Right lobe of liver (tissue), 6 donors: ENCODE data around the gene GMDS. TPM values are rescaled to one million over a fixed set of nuclear protein-coding genes. Genes with fewer than 3 reads are reported as not detected.

Experiments
- ATAC-seq, 4 donors: fragments of 200-7000 bp; cut with Tn5 transposase; one replicate each; pipeline ENCODE4 v1.9.1; 2020; ENCODE audit warnings: mild to moderate bottlenecking in 4 of 4, moderate library complexity in 4 of 4
- DNase-seq, 3 donors: peaks; one replicate each; pipeline ENCODE4 v3.0.0-alpha.2; 2020
- H3K27ac ChIP-seq, 3 donors: fragments of 200-600 bp; one replicate each; pipeline ENCODE4 v1.8.0; 2022
- H3K27me3 ChIP-seq, 2 donors: fragments of 200-600 bp; one replicate each; pipeline ENCODE4 v1.8.0; 2022
- H3K36me3 ChIP-seq, 4 donors: fragments of 200-600 bp; sonication (generic) in 1 of 4; one replicate each; pipeline versions ENCODE4 v1.5.1 to v1.8.0; 2017 to 2022; ENCODE audit warnings: control low read depth in 1 of 4
- H3K4me1 ChIP-seq, 4 donors: fragments of 200-600 bp; sonication (generic) in 1 of 4; one replicate each; pipeline versions ENCODE4 v1.5.1 to v1.8.0; 2017 to 2022; ENCODE audit warnings: control low read depth in 1 of 4
- H3K4me3 ChIP-seq, 3 donors: fragments of 200-600 bp; one replicate each; pipeline ENCODE4 v1.8.0; 2022
- H3K9me3 ChIP-seq, 4 donors: fragments of 200-600 bp; sonication (generic) in 1 of 4; one replicate each; pipeline versions ENCODE4 v1.5.1 to v1.8.0; 2017 to 2022; ENCODE audit warnings: control low read depth in 1 of 4
- CTCF ChIP-seq, 4 donors: fragments of 200-600 bp in 3 of 4; fragments of 450-650 bp in 1 of 4; IDR thresholded peaks; one replicate each; pipeline versions ENCODE4 v1.5.1 to v1.8.0; 2016 to 2022; ENCODE audit warnings: antibody characterized with exemption in 4 of 4, mild to moderate bottlenecking in 2 of 4
- POLR2A ChIP-seq: fragments of 450-650 bp; IDR thresholded peaks from one replicate; pipeline ENCODE4 v1.6.1; 2017; ENCODE audit warnings: antibody characterized with exemption, mild to moderate bottlenecking
- WGBS: methylation state at CpG from one replicate; pipeline ENCODE4 v1.1.6; 2018; ENCODE audit warnings: low coverage, low lambda C conversion rate; ENCODE audit not compliant: insufficient coverage; ENCODE audit errors: missing lambda C conversion rate; 5-methylcytosine and 5-hydroxymethylcytosine counted together
- intact Hi-C, 2 donors: fragments of 100-400 bp; cut with DNase I; formaldehyde crosslinking; loops; one replicate each; pipeline versions ENCODE4 v1.11.2 to v1.14.1; 2022
- total RNA-seq, 6 experiments: library from RNA; depleted of rRNA in 2 of 6; stranded (reverse); fragments of >200 nt in 2 of 6; fragmentation: NEBNext Ultra II Directional in 3 of 6; extraction: Animal tissue kit (Norgen Biotek cat#: 25700) in 3 of 6; gene quantifications; one replicate each; pipeline versions ENCODE4 v1.1.0 to v1.2.4, GENCODE V29; 2016 to 2023
- donor health status: DM: no; HTN: yes; CAD: no.
- donor health status: DM: no; HTN: no; CAD: no.
- donor health status: DM: no; HTN: no; CAD: no.
- donor health status: DM: no; HTN: yes; CAD: no.
- donor health status: DM: no; HTN: yes; CAD: no.

GMDS gene
- total RNA-seq, 6 experiments from 2014 or later = 15.9 to 34.4 (median 23.4) TPM

GRCh38 chr6:1738558-1739081, 506.8 kb downstream of the GMDS start:
- no peaks in the 10 kb centered on the region for H3K27me3 ChIP-seq
- H3K27ac ChIP-seq = no peak overlapping the region
- no peaks in the 10 kb centered on the region for H3K36me3 ChIP-seq
- intact Hi-C loops = no loop called here
- no peak for ATAC-seq
- 89% methylated on average over 6 of the region's 6 CpGs for WGBS
- H3K4me3 ChIP-seq = no peak overlapping the region
- H3K4me1 ChIP-seq = no peaks in the 10 kb centered on the region
- TF ChIP-seq POLR2A = no peak
- TF ChIP-seq CTCF (IDR thresholded peaks at IDR 0.05) = no peak
- DNase-seq = no peak
- H3K9me3 ChIP-seq = no peaks in the 10 kb centered on the region

DNA sequence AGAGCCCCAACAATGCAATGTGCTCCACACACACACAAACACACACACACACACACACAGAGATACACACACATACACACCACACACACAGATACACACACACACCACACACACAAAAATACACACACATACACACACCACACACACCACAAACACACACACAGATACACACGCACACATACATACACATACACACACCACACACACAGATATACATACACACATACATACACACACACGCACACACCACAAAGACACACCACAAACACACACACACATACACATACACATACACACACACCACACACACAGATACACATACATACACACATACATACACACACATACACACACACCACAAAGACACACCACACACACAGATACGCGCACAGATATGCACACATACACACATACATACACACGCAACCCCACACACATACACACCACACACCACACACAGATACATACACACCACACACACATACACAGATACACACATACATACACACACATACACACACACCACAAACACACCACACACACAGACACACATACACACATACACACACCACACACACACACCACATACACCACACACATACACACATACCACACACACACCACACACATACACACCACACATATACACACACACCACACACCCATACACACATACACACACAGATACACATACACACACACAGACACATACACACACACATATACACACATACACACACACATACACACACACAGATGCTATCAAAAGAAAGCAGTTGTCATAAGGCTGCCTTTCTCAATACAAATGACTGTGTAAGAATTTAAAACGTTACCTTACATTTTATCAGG, 507.7 kb downstream of the GMDS start:
- Histone ChIP-seq H3K9me3 (no peaks in the 10 kb centered on the region), H3K4me1 (no peaks in the 10 kb centered on the region), H3K27ac (no peak overlapping the region), H3K4me3 (no peak overlapping the region), H3K36me3 (no peaks in the 10 kb centered on the region), H3K27me3 (no peaks in the 10 kb centered on the region)
- WGBS = 97% methylated on average over 5 of the region's 6 CpGs
- no peak for TF ChIP-seq POLR2A
- no peak for TF ChIP-seq CTCF (IDR thresholded peaks at IDR 0.05)
- no peak for ATAC-seq
- DNase-seq = no peak
- intact Hi-C loops = no loop called here

DNA sequence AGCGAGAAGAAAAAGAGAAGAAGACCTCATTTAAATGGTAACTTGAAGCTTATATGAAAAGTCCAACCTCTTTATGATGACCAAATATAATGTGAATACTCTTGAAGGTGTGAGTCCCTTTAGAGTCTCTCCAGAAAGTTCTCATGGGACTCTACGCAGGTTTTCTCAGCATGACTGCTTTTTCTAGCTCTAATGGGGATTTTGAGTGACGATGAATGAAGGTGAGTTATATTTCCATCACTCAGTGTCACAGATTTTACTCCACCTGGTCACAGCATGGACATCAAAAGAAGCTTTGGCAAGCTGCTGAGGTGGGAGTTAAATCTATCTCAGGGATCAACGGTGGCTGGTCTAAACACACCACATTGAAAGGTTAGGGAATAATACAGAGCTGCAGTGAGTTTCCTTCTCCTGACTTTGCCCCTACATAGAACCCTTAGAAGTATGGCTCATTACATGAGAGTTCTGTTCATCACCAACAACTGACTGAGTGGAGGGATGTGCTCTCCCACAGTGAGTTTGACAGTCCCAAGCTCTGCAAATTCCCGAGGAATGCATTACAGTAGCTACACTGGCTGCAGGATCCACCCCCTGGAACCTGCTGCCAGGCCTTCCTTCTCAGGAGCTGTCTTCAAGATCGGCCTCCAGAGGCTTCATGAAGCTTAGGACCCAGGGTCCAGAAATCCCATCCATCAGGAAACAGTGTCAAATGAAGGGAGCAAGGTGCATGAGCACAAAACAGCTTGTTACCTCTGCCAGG, 508.9 kb downstream of the GMDS start:
- ATAC-seq (no peak), DNase-seq (no peak)
- no peak overlapping the region for H3K4me3 ChIP-seq
- TF ChIP-seq POLR2A (no peak), CTCF (IDR thresholded peaks at IDR 0.05) (no peak)
- H3K27me3 ChIP-seq = no peaks in the 10 kb centered on the region
- no peaks in the 10 kb centered on the region for H3K36me3 ChIP-seq
- no peaks in the 10 kb centered on the region for H3K4me1 ChIP-seq
- H3K9me3 ChIP-seq = no peaks in the 10 kb centered on the region
- WGBS = 86% methylated on average over 6 of the region's 6 CpGs
- intact Hi-C loops = no loop called here
- no peak overlapping the region for H3K27ac ChIP-seq

DNA sequence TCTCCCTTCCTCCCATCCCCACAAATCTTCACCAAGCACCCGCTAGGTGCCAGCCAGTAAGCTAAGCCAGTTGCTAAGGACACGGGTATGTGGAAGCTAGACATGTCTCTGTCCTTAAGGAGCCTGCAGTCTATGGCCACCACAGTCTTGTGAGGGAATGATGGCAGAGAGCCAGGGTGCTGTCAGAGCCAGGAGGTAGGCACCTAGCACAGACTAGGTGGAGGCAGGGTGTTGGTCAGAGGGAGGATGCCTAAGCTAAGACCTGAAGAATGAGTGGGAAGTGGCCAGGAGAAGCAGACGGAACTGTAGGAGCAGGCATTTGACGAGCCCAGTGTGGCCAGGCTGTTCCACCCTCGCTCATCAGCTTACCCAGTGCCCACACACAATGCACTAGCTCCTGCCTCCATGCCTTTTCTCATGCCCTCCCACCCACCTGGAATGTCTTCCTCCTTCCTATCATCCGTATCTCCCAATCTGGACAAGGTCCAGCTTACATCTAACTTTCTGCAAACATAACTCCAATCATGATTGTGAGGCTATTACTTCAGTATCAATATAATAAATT, 510.1 kb downstream of the GMDS start:
- intact Hi-C loops = no loop called here
- no peaks in the 10 kb centered on the region for H3K27me3 ChIP-seq
- no peak overlapping the region for H3K27ac ChIP-seq
- no peak for DNase-seq
- H3K36me3 ChIP-seq = no peaks in the 10 kb centered on the region
- no peak for ATAC-seq
- 95% methylated on average over 4 of the region's 6 CpGs for WGBS
- H3K4me1 ChIP-seq = no peaks in the 10 kb centered on the region
- H3K4me3 ChIP-seq = no peak overlapping the region
- H3K9me3 ChIP-seq = no peaks in the 10 kb centered on the region
- TF ChIP-seq POLR2A (no peak), CTCF (IDR thresholded peaks at IDR 0.05) (no peak)
